GM19043 (cell line): Measurements from ENCODE around the gene FNDC3A.

Source experiments
- ATAC-seq: cut with Tn5 transposase; IDR thresholded peaks from one replicate; pipeline ENCODE4 v1.9.1; 2021; ENCODE audit warnings: low read depth; ENCODE audit not compliant: unreplicated experiment

Gene FNDC3A

GRCh38 chr13:48975856-48976575 is at the start of gene FNDC3A:
Gene FNDC3A, plus strand, starts transcription at chr13:48975912. Its CDS starts 30,279 bp downstream, at chr13:49006191.
- ATAC-seq = peak; percentile 49

GRCh38 chr13:48928757-48929430 is 46.8 kb upstream of the FNDC3A start:
- ATAC-seq = no peak

GRCh38 chr13:48930918-48931317 is 44.8 kb upstream of the FNDC3A start:
- no peak for ATAC-seq

DNA sequence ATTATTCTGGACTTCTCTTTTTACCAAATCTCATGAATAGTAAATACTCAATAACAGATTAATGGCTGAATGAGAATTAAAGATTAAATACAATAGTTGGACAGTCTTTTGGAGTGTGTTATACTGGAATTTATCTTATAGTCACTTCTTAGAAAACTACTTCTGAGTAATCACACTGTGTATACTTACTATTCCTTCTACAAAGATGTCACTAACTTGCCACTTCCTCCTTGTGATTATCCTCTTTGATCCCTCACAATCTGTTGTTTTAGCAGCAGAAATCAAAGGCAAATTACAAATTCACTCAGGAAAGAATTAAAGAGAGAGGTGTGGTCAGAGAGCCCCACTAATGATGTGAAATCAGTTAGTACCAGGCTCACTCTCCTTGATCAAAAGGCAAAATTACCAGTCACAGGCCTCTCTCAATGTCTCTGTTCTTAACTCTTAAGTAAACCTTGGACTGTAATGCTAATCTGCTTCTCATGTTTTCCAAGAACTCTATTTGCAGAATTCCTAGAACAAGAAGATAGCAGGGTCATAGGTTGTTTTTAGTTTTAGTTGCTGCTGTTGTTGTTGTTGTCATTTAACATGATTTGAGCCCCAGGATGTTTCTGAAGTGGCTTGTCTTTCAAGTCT is 37.3 kb upstream of the FNDC3A start:
- ATAC-seq = no peak

DNA sequence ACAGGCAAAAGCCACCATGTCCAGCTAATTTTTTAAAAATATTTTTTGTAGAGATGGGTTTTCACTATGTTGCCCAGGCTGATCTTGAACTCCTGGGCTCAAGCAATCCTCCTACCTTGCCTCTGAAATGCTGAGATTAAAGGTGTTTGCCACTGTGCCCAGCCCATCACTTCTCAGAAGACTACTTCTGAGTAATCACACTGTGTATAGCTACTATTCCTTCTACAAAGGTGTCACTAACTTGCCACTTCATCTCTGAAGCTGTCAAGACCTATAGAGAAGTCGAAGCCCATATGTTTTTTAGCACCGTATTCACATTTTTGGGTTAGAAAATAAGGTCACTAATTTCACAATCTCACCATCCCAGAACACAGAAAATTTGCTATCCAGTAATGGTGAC is 36.0 kb upstream of the FNDC3A start:
- no peak for ATAC-seq

DNA sequence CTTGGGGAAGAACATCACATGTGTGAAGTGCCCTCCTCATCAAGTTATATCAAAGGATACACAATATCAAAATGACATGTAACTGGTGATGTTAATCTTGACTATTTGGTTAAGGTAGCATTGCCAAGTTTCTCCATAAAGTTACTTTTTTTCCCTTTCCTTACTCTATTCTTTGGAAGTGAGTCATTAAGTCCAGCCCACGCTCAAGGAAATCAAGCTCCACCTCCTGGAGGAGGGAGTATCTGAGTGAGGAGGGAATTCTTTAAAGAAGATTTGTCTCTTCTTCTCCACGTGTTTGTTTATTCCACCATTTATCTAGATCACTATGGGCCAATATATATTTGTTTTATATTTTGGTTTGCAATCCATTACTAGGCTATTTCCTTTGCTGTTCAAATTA is 33.6 kb upstream of the FNDC3A start:
- no peak for ATAC-seq

DNA sequence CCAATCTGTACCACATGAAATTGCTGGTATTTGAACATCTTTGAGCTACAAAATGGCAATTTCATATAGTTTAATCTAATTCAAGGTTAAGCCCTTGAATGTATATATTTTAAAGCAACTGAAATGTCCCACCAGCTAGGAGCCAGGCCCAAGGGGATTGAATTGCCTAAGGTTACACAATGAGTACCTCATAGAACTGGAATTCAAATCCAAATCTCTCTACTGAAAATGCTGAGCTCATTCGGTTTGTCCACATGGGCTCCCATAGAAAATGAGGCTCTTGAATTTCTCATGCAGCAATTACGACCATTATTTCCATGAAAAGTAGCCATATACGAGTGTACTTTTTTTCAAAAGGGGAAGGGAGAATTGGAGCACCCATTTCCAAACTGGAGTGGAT is 31.5 kb upstream of the FNDC3A start:
- ATAC-seq = no peak

GRCh38 chr13:48945626-48946025 is 30.1 kb upstream of the FNDC3A start:
- ATAC-seq = no peak

DNA sequence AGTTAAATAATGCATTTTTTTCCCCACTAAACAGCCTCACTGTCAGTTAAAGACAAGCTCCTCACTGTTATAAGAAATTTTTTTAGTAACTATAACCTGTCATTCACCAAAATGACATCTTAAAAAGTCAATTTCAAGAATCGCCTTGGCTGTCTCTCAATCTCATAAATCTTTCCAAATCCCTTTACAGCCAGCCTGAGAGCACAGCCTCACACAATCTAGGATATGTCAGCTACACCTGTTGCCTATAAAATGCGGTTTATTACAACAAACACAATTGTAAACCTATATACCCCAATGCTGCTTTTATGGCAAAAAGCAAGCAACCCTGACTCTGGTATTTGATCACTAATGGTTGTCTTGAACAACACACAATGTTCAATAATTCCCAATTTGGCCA is 29.5 kb upstream of the FNDC3A start:
- ATAC-seq = no peak

GRCh38 chr13:48949566-48950500 is 25.9 kb upstream of the FNDC3A start:
- ATAC-seq = no peak

DNA sequence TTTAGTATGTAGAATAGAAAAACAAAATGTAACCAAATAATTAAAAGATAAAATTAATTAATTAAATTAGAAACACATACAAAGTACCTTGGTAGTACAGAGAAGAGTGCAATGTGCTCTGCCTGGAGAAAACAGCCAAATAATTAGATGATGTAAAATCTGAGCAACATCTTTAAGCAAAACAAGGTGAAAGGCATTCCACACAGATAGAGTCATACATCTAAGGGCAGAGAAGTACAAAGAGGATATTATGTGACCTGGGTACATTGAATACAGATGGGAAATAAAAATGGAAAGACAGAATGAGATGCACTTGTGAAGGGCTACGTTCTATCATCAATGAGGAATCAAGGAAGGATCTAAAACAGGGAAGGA is 25.2 kb upstream of the FNDC3A start:
- no peak for ATAC-seq

- ATAC-seq = no peak
These were observed 21.6 kb upstream of the FNDC3A start for GRCh38 chr13:48954081-48954480.

GRCh38 chr13:48955536-48955935 is 20.2 kb upstream of the FNDC3A start:
- ATAC-seq = no peak

DNA sequence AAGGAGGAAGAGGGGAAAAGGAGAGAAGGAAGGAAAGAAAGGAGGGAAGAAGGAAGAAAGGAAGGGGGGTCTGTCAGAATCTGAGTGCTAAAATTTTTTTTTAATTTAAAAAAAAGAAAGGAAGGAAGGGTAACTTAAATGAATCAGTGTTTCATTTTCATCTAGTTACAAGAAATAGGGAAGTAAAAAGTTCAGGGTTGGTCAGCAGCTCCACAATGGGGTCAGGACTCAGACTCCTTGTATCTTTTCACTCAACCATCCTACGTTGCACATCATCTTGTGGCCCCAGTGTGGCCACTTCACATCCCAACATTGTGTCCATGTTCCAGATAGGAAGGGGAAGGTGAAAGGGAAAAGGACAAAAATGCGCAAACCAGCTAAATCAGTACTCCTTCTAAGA is 14.3 kb upstream of the FNDC3A start:
- ATAC-seq = no peak

DNA sequence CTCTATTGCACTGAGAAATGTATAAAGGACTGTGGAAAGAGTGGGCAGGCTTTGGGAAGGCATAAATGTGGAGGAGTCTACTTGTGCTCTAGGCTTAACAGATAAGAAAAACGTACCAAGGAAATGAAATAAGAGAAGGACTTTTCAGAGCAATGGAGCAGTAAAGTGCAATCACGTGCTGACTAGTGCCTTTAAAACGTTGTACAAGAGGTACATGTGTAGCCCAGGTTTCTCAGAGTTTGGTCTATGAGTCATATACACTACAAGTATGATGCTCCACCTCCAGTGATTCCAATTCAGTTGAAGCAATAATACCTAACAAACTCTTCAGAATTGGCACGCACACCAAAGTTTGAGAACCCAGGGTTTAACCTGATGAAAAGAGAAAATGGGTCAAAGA is 13.4 kb upstream of the FNDC3A start:
- no peak for ATAC-seq

GRCh38 chr13:48965736-48966135 is 10.0 kb upstream of the FNDC3A start:
- no peak for ATAC-seq

- no peak for ATAC-seq
These were observed 6.0 kb upstream of the FNDC3A start for GRCh38 chr13:48969685-48970084.

- no peak for ATAC-seq
These were observed 1.8 kb upstream of the FNDC3A start for GRCh38 chr13:48973845-48974431.

- peak; percentile 3 for ATAC-seq
These were observed 434 bp upstream of the FNDC3A start for GRCh38 chr13:48975101-48975855.
